Stimulated activated CD4-positive, alpha-beta T cell treated with anti-CD3 and anti-CD28 coated beads, Interleukin-15, amount 100 ng/mL, for 48 hours (primary cell): ENCODE results near the gene GPR141.

Source experiments
- DNase-seq, 2 donors: peaks; one replicate each; pipeline ENCODE4 v3.0.0-alpha.2; 2020; ENCODE audit warnings: low read depth in 2 of 2

Gene GPR141

DNA sequence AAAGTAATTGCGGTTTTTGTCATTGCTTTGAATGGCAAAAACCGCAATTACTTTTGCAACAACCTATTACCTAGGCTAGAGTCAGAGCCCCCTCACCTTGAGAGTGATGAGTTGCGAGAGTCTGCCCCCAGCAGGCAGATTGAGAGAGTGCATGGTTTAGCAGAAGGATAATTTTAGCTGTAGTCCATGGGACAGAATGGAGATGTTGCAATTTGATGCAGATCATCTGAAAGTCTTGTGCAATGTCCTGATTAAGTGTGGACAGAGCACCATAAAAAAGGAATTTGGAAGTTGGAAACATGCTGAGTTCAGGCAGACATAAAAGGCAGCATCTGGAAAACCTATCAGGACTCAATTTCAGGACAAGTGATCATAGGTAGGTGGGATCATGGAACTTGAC is 48.7 kb downstream of the GPR141 start:
- DNase-seq, result peak in 1 of 2 donors; percentile 4

- DNase-seq, result no peak
Measured at GRCh38 chr7:37732888-37733287, 49.3 kb downstream of the GPR141 start.

- no peak for DNase-seq
Measured at GRCh38 chr7:37735196-37735595, 51.6 kb downstream of the GPR141 start.

GRCh38 chr7:37738321-37738720 is 54.8 kb downstream of the GPR141 start:
- DNase-seq, result no peak

GRCh38 chr7:37740398-37740797 is 56.8 kb downstream of the GPR141 start:
- DNase-seq, result no peak

DNA sequence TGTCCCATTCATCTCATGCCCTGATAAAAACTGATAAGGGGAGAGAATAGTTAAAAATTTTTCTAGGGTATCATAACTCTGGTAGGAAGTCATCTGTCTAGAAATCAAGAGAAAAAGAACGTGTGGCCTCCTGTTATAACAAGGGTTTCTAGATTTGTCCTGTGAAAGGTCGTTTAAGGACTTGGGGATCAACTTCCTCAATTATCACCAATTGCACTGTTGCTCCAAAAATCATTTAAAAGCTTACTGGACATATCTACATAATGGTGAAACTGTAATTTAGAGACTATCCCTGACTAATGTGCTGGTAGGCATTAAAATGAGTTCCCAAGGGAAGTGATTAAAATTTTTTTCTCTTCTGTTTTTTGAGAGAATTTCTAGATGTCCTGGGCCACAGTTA is 58.2 kb downstream of the GPR141 start:
- DNase-seq, result no peak

- DNase-seq, result no peak
Measured at GRCh38 chr7:37751096-37751495, 67.5 kb downstream of the GPR141 start.

GRCh38 chr7:37753398-37754050 is 70.0 kb downstream of the GPR141 start:
- no peak for DNase-seq

DNA sequence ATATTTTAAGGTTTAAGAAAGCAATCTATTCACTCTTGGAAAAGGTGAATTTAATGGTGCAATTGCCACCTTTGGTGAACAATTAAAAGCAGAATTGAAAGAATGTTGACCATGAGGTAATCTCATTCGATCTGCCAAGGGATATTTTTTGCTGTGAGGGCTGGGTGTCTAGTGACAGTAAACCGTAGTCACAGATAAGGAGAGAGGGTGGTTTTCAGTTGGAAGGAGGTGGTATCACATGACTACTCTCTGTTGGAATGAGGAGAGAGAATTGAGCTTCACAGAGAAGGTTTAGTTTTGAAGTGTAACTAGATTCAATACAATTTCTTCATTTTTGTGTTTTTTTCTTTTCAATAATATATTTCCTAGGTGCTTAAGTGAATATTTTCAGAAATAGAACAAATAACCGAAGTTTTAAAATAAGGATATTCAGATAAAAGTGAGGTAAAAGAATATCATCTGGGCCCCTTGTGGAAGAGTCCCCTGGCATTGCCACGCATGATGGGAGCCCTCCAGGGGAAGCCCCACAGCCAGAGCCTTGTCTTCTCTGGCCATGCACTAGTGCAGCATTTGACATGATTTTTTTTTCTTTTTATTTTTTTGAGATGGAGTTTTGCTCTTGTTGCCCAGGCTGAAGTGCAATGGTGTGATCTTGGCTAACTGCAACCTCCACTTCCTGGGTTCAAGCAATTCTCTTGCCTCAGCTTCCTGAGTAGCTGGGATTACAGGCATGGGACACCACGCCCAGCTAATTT is 73.4 kb downstream of the GPR141 start:
- DNase-seq, result no peak

GRCh38 chr7:37757563-37757962 is 74.0 kb downstream of the GPR141 start:
- DNase-seq, result no peak

GRCh38 chr7:37758501-37759045 is 75.0 kb downstream of the GPR141 start:
- no peak for DNase-seq

GRCh38 chr7:37759526-37759925 is 76.0 kb downstream of the GPR141 start:
- no peak for DNase-seq

DNA sequence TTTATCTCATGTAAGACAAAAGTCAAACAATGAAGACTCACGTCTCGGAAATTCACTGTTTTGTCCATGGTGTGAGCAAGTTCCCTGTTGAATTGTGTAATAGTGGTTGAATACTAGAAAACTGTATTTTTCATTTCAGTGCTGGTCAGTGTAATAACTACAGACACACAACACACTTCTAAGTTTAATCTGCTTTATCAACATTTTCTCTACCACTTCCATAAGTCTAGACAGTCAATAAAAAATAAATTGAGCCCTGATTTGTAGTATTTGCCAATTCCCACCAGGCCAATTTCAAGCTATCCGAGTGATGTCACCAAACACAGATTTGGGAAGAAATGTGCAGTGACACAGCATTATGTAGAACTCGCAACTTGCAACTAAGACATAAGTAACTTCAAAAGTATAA is 81.9 kb downstream of the GPR141 start:
- no peak for DNase-seq

GRCh38 chr7:37765872-37766525 is 82.4 kb downstream of the GPR141 start:
- DNase-seq, result no peak

DNA sequence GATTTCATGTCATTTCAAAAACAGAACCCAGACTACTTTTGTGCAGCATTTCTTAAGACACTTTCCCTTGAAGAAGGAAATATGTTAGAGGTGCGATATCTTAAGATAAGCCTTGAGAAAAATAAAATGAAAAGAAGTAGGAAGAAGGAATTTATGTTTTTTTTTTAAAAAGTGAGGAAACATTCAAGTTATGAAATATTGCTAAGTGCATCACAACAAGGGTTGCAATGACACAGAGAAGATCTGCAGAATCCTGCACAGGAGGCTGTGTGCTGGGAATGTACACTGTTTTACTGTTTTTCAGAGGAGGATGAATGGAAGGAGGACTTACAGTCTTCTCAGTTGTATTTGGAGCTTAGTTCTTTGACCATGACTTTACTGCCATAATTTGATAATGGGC is 85.0 kb downstream of the GPR141 start:
- no peak for DNase-seq

DNA sequence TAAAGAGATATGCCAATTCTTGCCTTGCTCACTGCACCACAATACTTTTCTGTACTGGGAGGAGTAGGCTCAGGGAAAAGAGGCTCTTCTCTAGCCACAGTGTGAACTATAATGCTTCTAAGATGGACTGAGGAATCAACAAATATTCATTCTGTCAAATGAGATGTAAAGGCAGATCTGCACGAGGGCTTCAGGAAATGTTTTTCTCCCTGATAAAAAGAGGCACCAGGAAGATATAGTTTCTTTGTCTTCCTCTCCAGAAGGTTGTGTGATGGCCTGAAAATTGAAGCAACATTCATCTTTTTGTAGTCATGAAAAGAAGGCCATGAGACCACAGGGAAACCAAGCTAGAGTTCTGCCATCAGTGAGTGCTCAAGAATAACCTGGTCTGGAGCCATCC is 85.7 kb downstream of the GPR141 start:
- no peak for DNase-seq

DNA sequence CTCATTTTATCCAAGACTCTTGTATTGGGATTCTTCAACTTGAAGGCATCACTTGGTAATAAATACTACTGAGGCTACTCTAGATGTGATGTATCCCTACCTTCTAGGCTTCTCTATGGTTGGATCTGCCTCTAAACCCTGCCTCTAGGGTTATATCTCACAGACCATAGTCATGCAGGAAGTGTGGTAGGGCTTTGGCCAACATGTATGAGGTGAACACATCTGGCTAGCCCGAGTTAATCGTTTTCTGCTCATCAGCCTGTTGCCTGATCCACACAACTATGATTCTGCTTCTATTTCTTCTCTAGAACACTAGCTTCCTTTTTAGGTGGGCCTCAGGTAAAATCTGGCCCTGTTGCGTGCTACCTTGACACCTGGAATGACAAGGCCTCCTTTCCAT is 86.2 kb downstream of the GPR141 start:
- no peak for DNase-seq

GRCh38 chr7:37770838-37771237 is 87.3 kb downstream of the GPR141 start:
- DNase-seq, result no peak

DNA sequence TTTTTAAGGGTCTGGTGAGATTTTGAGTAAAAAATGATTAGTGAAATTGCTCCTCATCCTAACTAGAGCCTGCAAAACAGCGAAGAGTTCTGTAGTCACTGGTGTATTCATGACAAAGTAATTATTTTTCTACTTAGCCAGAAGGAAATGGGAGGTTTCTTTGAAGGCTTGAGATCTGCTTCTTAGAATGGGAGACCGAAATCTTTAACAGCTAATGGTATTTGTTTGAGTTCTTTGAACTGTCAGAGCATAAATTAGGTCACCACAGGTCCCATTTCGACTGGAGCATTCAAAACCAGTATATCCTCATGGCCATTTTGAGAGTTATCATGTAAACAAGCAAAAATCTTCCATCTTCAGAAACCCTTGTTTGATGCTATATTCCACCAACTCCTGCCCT is 87.8 kb downstream of the GPR141 start:
- no peak for DNase-seq

DNA sequence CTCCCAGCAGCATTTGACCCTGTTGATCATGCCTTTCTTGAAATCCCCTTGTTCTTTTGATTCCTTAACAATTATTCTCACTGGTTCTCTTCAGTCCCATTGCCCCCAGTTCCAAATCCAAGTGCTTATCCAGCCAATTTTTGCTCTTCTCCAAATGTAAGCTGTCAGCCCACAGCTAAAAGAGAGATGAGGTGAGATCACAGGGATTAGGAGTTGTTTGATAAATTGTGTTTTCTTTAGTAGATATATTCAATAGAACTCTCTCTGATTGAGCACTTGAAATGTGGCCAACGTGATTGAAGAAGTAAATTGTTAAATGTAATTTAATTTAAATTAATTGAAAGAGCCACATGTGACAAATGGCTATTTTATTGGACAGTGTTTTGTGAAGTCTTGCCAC is 88.2 kb downstream of the GPR141 start:
- no peak for DNase-seq

GRCh38 chr7:37775921-37776320 is 92.4 kb downstream of the GPR141 start:
- no peak for DNase-seq

- no peak for DNase-seq
Measured at GRCh38 chr7:37781156-37781555, 97.6 kb downstream of the GPR141 start.

DNA sequence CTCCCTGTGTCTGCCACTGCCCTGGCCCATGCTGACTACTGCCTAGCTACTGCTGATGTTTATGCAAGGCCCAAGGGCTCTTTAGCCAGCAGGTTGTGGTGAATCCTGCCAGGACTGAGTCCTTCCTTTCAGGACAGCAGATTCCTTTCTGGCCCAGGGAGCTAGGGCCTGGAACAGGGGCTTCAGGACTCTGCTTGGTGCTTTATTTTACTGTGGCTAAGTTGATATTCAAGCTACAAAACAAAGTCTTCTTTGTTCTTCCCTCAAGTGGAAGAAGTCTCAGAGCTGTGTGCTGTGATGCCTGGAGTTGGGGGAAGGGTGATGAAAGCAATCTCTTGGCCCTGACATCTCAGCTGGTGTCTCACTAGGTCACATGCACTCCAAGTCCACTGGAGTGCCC is 98.6 kb downstream of the GPR141 start:
- no peak for DNase-seq
